AG09309 (cell line): ENCODE measurements around the gene PHGDH.

Experiments
- DNase-seq: peaks from one replicate; pipeline ENCODE4 v3.0.0-alpha.2; 2010; ENCODE audit warnings: low read depth
- H3K4me3 ChIP-seq: 2 replicates; pipeline ENCODE4 v1.5.1; 2011; ENCODE audit warnings: mild to moderate bottlenecking, low read depth, low read length, moderate library complexity; ENCODE audit not compliant: control insufficient read depth
- CTCF ChIP-seq: IDR thresholded peaks from 2 replicates; pipeline ENCODE4 v1.5.1; 2011; ENCODE audit warnings: mild to moderate bottlenecking, low read depth, low read length, inconsistent platforms; ENCODE audit not compliant: insufficient read depth, control insufficient read depth; ENCODE audit errors: missing control alignments

Gene PHGDH

GRCh38 chr1:119773711-119774241 lies 62.0 kb downstream of the PHGDH start:
- DNase-seq, result peak; percentile 29
- no peak overlapping the region for H3K4me3 ChIP-seq
- TF ChIP-seq CTCF, result no peak

GRCh38 chr1:119774746-119775490 lies 63.2 kb downstream of the PHGDH start:
- no peak for DNase-seq
- no peak for TF ChIP-seq CTCF
- no peak overlapping the region for H3K4me3 ChIP-seq

GRCh38 chr1:119778359-119778758 lies 66.6 kb downstream of the PHGDH start:
- TF ChIP-seq CTCF, result no peak
- no peak overlapping the region for H3K4me3 ChIP-seq
- DNase-seq, result no peak

DNA sequence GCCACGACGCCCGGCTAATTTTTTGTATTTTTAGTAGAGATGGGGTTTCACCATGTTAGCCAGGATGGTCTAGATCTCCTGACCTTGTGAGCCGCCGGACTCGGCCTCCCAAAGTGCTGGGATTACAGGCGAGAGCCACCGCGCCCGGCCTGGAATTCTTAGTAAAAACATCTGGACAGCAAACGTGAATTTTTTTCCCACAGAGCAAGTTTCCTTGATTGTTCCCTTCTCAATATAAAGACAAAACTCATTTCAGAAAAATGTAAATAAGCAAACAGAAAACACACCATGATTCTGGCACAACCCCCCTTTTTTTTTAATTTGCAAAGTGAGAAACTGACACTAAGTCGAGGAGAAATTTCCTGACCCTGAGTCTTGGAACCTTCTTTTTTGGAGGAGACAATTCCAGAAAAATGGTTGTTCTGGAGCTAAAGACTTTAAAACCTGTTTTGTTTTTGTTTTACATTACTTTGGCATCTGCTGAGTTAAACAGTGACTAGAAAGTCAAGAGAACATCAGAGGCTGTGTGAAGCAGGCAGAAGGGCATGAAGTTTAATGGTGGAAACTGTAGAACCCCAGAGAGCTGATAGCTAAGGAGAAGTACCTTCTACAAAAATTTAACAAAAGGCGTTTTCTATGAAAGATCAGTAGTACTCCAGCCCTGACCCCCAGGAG lies 67.3 kb downstream of the PHGDH start:
- no peak overlapping the region for H3K4me3 ChIP-seq
- no peak for DNase-seq
- no peak for TF ChIP-seq CTCF

DNA sequence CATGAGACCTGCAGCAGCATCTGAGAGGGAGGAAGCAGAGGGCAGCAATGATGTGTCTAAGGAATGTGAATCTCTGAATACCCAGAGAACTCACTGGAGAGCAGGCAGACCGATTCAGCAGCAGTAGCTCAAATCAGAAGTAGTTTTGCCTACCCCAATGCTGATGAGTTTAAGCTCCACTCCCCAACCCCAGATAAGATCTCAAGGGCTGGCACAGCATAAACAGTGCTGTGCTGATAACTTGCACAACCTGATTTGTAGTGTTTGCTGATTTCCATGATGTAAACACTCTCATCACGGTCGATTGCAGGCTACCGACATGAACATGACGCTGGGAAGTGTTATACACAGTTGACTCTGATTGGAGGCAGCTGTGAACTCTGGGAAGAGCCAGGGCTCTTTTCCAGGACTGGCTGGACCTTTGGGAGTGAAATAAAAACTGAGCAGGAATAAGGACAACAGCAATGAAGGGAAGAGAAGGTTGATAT lies 68.2 kb downstream of the PHGDH start:
- no peak for DNase-seq
- peak overlapping the region; percentile 25 for H3K4me3 ChIP-seq
- TF ChIP-seq CTCF, result no peak

DNA sequence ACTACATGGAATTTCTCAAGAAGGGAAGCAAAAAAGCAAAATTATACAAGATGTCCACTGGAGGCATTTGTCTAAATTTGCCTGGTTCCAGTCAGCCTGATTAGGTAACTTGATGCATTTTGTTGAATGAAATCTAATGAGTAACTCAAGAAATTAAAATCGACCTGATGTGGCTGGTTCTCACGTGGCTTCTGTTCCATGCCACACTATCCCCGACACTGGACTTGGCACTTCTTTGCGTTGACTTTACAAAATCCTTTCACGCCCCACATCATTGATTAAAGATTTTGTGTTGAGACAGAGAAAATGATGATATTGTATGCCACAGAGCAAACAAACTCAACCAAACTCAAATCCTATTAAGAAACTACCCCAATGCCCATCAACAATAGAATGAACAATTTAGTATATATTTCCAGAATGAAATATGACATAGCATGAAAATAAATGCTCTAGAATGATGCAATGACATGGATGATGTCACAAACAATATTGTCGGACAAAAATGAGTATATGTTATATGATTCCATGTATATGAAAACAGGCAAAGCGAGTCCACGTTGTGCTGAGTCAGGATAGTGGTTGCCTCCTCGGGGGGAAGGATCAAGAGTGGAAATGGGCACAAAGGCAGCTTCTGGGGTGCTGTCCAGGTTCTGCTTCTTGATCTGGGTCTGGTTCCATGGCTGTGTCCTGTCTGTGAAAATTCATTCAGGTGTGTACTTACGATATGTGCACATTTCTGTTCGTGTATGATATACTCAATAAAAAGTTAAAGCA lies 69.9 kb downstream of the PHGDH start:
- no peak for DNase-seq
- no peak overlapping the region for H3K4me3 ChIP-seq
- TF ChIP-seq CTCF, result no peak
